SK-N-SH treated with all-trans-retinoic acid at 6 μM for 48 hours (cell line): ENCODE measurements around the gene ZNF777.

ENCODE experiments used
- ATAC-seq: fragments of 200-7000 bp; cut with Tn5 transposase; 3 replicates; pipeline ENCODE4 v1.9.1; 2020; ENCODE audit warnings: mild to moderate bottlenecking, moderate library complexity
- ARNTL ChIP-seq: fragments of 450-650 bp; formaldehyde crosslinking; IDR thresholded peaks from 2 replicates; pipeline ENCODE4 v1.5.0; 2020; ENCODE audit warnings: low read depth, mild to moderate bottlenecking, moderate library complexity, borderline replicate concordance
- BACH2 ChIP-seq: fragments of 250-450 bp; sonication (Bioruptor Pico); IDR thresholded peaks from 2 replicates; pipeline ENCODE4 v1.9.0; 2021; ENCODE audit warnings: mild to moderate bottlenecking, borderline replicate concordance
- CSDC2 ChIP-seq: fragments of 250-450 bp; sonication (Bioruptor Pico); IDR thresholded peaks from 2 replicates; pipeline ENCODE4 v1.5.0; 2020; ENCODE audit warnings: mild to moderate bottlenecking, moderate library complexity
- ESRRG ChIP-seq: fragments of 250-450 bp; sonication (Bioruptor Pico); IDR thresholded peaks from 2 replicates; pipeline ENCODE4 v1.6.1; 2021; ENCODE audit warnings: mild to moderate bottlenecking
- GLIS3 ChIP-seq: fragments of 250-450 bp; sonication (Bioruptor Pico); IDR thresholded peaks from 2 replicates; pipeline ENCODE4 v1.5.0; 2020; ENCODE audit warnings: mild to moderate bottlenecking, moderate library complexity
- ISL1 ChIP-seq: fragments of 250-450 bp; sonication (Bioruptor Pico); IDR thresholded peaks from 2 replicates; pipeline ENCODE4 v2.1.2; 2022; ENCODE audit warnings: mild to moderate bottlenecking, moderate library complexity
- PPARA ChIP-seq: fragments of 250-450 bp; sonication (Bioruptor Pico); IDR thresholded peaks from 2 replicates; pipeline ENCODE4 v1.5.0; 2020; ENCODE audit warnings: mild to moderate bottlenecking, borderline replicate concordance
- RARB ChIP-seq: fragments of 250-450 bp; sonication (Bioruptor Pico); IDR thresholded peaks from 2 replicates; pipeline ENCODE4 v1.8.0; 2021; ENCODE audit warnings: mild to moderate bottlenecking, moderate library complexity
- SNAI2 ChIP-seq: fragments of 250-450 bp; sonication (Bioruptor Pico); IDR thresholded peaks from 2 replicates; pipeline ENCODE4 v1.5.0; 2020; ENCODE audit warnings: mild to moderate bottlenecking, moderate library complexity
- TCF4 ChIP-seq: fragments of 250-450 bp; sonication (Bioruptor Pico); IDR thresholded peaks from 2 replicates; pipeline ENCODE4 v1.8.0; 2021; ENCODE audit warnings: mild to moderate bottlenecking, moderate library complexity, borderline replicate concordance
- TOX ChIP-seq: fragments of 250-450 bp; sonication (Bioruptor Pico); IDR thresholded peaks from 2 replicates; pipeline ENCODE4 v1.8.0; 2021; ENCODE audit warnings: mild to moderate bottlenecking, moderate library complexity, borderline replicate concordance
- ZC3H10 ChIP-seq: fragments of 250-450 bp; sonication (Bioruptor Pico); IDR thresholded peaks from 2 replicates; pipeline ENCODE4 v1.5.1; 2021; ENCODE audit warnings: mild to moderate bottlenecking, moderate library complexity
- ZFP3 ChIP-seq: fragments of 250-450 bp; sonication (Bioruptor Pico); IDR thresholded peaks from 2 replicates; pipeline ENCODE4 v1.5.0; 2020; ENCODE audit warnings: mild to moderate bottlenecking, moderate library complexity
- ZFP30 ChIP-seq: fragments of 450-650 bp; formaldehyde crosslinking; IDR thresholded peaks from 2 replicates; pipeline ENCODE4 v1.5.0; 2022; ENCODE audit warnings: mild to moderate bottlenecking, moderate library complexity
- ZNF565 ChIP-seq: fragments of 450-650 bp; formaldehyde crosslinking; conservative IDR thresholded peaks from 2 replicates; pipeline ENCODE4 v1.5.0; 2020; ENCODE audit warnings: low read depth, mild to moderate bottlenecking, moderate library complexity
- ZNF70 ChIP-seq: fragments of 450-650 bp; formaldehyde crosslinking; IDR thresholded peaks from 2 replicates; pipeline ENCODE4 v1.5.0; 2020; ENCODE audit warnings: mild to moderate bottlenecking, moderate library complexity
- ZNF8 ChIP-seq: fragments of 450-650 bp; formaldehyde crosslinking; IDR thresholded peaks from 2 replicates; pipeline ENCODE4 v1.5.0; 2020; ENCODE audit warnings: mild to moderate bottlenecking, moderate library complexity
- TF ChIP-seq, protein P1 (sequence below): fragments of 250-450 bp; sonication (Bioruptor Pico); IDR thresholded peaks from 2 replicates; pipeline ENCODE4 v1.5.1; 2021; ENCODE audit warnings: mild to moderate bottlenecking, moderate library complexity
- TF ChIP-seq, protein P2 (sequence below): fragments of 250-450 bp; sonication (Bioruptor Pico); IDR thresholded peaks from 2 replicates; pipeline ENCODE4 v1.8.0; 2021; ENCODE audit warnings: low read depth, mild to moderate bottlenecking, moderate library complexity, borderline replicate concordance
- TF ChIP-seq, protein P3 (sequence below): fragments of 250-450 bp; sonication (Bioruptor Pico); IDR thresholded peaks from 2 replicates; pipeline ENCODE4 v1.5.1; 2020; ENCODE audit warnings: low read depth, mild to moderate bottlenecking, moderate library complexity
- TF ChIP-seq, protein P4 (sequence below): fragments of 250-450 bp; sonication (Bioruptor Pico); IDR thresholded peaks from 2 replicates; pipeline ENCODE4 v1.5.0; 2020; ENCODE audit warnings: mild to moderate bottlenecking, moderate library complexity
- TF ChIP-seq, protein P5 (sequence below): fragments of 250-450 bp; sonication (Bioruptor Pico); IDR thresholded peaks from 2 replicates; pipeline ENCODE4 v1.8.0; 2020; ENCODE audit warnings: mild to moderate bottlenecking, moderate library complexity, borderline replicate concordance

The ZNF777 gene

DNA sequence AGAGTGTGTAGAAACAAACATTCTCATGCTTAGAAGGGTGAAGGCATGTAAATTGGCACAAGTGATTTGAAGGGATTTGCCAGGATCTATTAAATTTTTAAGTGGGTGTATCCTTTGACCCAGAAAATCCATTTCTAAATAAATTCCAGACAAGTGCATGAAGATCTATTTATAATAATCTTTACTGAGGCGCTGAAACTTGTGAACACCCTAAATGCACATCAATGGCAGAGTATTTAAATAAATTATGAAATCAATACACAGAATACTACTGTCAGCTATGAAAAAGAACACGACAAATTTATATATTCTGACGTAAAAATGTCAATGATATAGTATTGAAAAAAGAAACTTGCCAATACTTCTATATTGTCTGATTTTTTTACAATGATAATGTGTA lies 17.9 kb downstream of the ZNF777 start (continued):
- TF ChIP-seq, protein P1, sequence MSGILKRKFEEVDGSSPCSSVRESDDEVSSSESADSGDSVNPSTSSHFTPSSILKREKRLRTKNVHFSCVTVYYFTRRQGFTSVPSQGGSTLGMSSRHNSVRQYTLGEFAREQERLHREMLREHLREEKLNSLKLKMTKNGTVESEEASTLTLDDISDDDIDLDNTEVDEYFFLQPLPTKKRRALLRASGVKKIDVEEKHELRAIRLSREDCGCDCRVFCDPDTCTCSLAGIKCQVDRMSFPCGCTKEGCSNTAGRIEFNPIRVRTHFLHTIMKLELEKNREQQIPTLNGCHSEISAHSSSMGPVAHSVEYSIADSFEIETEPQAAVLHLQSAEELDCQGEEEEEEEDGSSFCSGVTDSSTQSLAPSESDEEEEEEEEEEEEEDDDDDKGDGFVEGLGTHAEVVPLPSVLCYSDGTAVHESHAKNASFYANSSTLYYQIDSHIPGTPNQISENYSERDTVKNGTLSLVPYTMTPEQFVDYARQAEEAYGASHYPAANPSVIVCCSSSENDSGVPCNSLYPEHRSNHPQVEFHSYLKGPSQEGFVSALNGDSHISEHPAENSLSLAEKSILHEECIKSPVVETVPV (CRISPR knock-in tag), result no peak
- TF ChIP-seq BACH2 (CRISPR knock-in tag) (no peak), ARNTL (CRISPR knock-in tag) (no peak), SNAI2 (CRISPR knock-in tag) (no peak), RARB (CRISPR knock-in tag) (no peak), ZFP30 (no peak), TOX (CRISPR knock-in tag) (no peak), ZNF565 (CRISPR knock-in tag) (no peak)

DNA sequence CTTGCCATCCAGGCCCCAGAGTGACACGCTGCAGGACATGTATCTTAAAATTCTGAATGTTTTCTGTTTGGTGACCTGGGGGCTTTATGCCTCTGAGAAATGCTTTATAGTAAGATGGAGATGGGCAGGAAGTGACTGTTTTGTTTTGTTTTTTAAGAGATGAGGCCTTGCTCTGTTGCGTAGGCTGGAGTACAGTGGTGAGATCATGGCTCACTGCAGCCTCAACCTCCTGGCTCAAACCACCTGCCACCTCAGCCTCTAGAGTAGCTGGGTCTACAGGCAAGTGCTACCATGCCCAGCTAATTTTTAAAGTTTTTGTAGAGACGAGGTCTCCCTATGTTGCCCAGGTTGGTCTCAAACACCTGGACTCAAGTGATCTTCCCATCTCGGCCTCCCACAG lies 20.6 kb downstream of the ZNF777 start:
- ATAC-seq, result no peak
- TF ChIP-seq ISL1 (no peak), CSDC2 (CRISPR knock-in tag) (no peak), ESRRG (no peak), PPARA (no peak), TCF4 (CRISPR knock-in tag) (no peak), ZFP3 (no peak), ZNF8 (CRISPR knock-in tag) (no peak), TOX (CRISPR knock-in tag) (no peak), ZNF565 (CRISPR knock-in tag) (no peak), ZC3H10 (CRISPR knock-in tag) (no peak), ZNF70 (CRISPR knock-in tag) (no peak), ZFP30 (no peak)
- TF ChIP-seq, protein P2, sequence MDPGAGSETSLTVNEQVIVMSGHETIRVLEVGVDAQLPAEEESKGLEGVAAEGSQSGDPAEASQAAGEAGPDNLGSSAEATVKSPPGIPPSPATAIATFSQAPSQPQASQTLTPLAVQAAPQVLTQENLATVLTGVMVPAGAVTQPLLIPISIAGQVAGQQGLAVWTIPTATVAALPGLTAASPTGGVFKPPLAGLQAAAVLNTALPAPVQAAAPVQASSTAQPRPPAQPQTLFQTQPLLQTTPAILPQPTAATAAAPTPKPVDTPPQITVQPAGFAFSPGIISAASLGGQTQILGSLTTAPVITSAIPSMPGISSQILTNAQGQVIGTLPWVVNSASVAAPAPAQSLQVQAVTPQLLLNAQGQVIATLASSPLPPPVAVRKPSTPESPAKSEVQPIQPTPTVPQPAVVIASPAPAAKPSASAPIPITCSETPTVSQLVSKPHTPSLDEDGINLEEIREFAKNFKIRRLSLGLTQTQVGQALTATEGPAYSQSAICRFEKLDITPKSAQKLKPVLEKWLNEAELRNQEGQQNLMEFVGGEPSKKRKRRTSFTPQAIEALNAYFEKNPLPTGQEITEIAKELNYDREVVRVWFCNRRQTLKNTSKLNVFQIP, result no peak

DNA sequence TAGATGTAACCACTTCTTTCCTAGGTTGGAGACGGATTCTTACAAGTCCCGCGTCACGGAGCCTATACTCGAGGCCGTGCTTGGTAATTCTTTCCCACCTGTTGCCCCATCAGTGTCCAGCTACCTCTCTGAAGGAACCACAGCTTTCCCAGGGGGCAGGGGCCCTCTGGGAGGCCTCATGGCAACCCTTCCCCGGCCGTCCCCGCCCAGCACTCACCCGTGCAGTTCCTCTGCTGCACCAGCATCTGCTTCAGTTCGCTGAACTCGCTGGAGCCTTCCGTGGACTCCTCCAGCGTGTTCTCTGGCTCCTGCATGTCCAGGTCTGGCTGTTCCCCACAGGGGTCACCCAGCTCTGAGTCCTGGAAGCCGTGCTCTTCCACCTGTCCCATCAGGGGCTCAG lies 24.5 kb downstream of the ZNF777 start:
- no peak for ATAC-seq
- TF ChIP-seq, protein P3, sequence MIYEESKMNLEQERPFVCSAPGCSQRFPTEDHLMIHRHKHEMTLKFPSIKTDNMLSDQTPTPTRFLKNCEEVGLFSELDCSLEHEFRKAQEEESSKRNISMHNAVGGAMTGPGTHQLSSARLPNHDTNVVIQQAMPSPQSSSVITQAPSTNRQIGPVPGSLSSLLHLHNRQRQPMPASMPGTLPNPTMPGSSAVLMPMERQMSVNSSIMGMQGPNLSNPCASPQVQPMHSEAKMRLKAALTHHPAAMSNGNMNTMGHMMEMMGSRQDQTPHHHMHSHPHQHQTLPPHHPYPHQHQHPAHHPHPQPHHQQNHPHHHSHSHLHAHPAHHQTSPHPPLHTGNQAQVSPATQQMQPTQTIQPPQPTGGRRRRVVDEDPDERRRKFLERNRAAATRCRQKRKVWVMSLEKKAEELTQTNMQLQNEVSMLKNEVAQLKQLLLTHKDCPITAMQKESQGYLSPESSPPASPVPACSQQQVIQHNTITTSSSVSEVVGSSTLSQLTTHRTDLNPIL (CRISPR knock-in tag), result no peak
- no peak for TF ChIP-seq ZFP30
- TF ChIP-seq TCF4 (CRISPR knock-in tag), result no peak
- TF ChIP-seq GLIS3, result no peak
- TF ChIP-seq ZFP3, result no peak
- TF ChIP-seq TOX (CRISPR knock-in tag), result no peak
- no peak for TF ChIP-seq CSDC2 (CRISPR knock-in tag)
- TF ChIP-seq BACH2 (CRISPR knock-in tag), result no peak
- no peak for TF ChIP-seq PPARA
- TF ChIP-seq ZNF70 (CRISPR knock-in tag), result no peak
- TF ChIP-seq, protein P4, sequence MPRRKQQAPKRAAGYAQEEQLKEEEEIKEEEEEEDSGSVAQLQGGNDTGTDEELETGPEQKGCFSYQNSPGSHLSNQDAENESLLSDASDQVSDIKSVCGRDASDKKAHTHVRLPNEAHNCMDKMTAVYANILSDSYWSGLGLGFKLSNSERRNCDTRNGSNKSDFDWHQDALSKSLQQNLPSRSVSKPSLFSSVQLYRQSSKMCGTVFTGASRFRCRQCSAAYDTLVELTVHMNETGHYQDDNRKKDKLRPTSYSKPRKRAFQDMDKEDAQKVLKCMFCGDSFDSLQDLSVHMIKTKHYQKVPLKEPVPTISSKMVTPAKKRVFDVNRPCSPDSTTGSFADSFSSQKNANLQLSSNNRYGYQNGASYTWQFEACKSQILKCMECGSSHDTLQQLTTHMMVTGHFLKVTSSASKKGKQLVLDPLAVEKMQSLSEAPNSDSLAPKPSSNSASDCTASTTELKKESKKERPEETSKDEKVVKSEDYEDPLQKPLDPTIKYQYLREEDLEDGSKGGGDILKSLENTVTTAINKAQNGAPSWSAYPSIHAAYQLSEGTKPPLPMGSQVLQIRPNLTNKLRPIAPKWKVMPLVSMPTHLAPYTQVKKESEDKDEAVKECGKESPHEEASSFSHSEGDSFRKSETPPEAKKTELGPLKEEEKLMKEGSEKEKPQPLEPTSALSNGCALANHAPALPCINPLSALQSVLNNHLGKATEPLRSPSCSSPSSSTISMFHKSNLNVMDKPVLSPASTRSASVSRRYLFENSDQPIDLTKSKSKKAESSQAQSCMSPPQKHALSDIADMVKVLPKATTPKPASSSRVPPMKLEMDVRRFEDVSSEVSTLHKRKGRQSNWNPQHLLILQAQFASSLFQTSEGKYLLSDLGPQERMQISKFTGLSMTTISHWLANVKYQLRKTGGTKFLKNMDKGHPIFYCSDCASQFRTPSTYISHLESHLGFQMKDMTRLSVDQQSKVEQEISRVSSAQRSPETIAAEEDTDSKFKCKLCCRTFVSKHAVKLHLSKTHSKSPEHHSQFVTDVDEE (CRISPR knock-in tag), result no peak
- TF ChIP-seq, protein P5, sequence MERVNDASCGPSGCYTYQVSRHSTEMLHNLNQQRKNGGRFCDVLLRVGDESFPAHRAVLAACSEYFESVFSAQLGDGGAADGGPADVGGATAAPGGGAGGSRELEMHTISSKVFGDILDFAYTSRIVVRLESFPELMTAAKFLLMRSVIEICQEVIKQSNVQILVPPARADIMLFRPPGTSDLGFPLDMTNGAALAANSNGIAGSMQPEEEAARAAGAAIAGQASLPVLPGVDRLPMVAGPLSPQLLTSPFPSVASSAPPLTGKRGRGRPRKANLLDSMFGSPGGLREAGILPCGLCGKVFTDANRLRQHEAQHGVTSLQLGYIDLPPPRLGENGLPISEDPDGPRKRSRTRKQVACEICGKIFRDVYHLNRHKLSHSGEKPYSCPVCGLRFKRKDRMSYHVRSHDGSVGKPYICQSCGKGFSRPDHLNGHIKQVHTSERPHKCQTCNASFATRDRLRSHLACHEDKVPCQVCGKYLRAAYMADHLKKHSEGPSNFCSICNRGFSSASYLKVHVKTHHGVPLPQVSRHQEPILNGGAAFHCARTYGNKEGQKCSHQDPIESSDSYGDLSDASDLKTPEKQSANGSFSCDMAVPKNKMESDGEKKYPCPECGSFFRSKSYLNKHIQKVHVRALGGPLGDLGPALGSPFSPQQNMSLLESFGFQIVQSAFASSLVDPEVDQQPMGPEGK (CRISPR knock-in tag), result no peak
- no peak for TF ChIP-seq ISL1
- TF ChIP-seq ARNTL (CRISPR knock-in tag), result no peak
- TF ChIP-seq ZNF8 (CRISPR knock-in tag), result no peak
- TF ChIP-seq ZC3H10 (CRISPR knock-in tag), result no peak
